ENCODE measurements around the gene DHRS2. TPM values are rescaled to one million over a fixed set of nuclear protein-coding genes. Genes with fewer than 3 reads are reported as not detected.
A peak's percentile ranks its signal among the peaks of the same experiment; 100 is the strongest.

The DHRS2 gene
- polyA plus RNA-seq, 1 donor from 2014 or later, result 1.3 TPM

DNA sequence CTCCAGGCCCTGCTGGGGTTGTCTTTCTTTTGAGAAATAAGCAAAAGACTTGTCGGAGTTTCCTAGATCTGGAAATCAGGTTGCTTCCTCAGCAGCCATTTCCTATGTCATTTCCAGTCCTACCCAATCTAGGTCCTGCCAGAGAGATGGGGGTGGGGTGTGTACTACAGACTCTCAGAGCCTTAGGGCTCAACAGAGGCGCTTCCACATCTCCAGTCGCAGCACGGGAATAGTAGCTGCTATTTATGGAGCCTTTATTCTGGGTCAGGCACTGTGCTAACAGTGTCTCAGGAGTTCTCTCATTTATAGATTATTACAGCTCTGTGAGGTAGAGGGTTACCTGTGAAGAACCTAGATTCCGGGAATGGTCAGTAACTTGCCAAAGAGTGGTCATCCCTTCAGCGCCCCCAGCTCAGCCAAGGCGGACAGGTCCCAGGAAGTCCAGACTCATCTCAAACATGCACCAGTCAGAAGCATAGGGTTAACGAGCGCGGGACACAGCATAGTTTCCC is 21.9 kb downstream of the DHRS2 start:
- Histone ChIP-seq H3K9me2 (ENCODE audit: insufficient read depth, low read length) (no peaks in the 10 kb centered on the region), H3K4me2 (ENCODE audit: low read length) (no peak overlapping the region), H3K27ac (ENCODE audit: low read length) (no peak overlapping the region), H3K36me3 (ENCODE audit: insufficient read depth, low read length) (no peaks in the 10 kb centered on the region), H3K9ac (ENCODE audit: low read length) (no peak overlapping the region), H3K79me2 (replicated peaks; ENCODE audit: insufficient read depth, low read length) (no peaks in the 10 kb centered on the region), H3K27me3 (ENCODE audit: insufficient read depth, low read depth, low read length) (no peaks in the 10 kb centered on the region), H3K9me3 (ENCODE audit: low read length) (no peaks in the 10 kb centered on the region), H4K20me1 (ENCODE audit: insufficient read depth) (no peaks in the 10 kb centered on the region), H2AFZ (ENCODE audit: low read depth, low read length) (no peak overlapping the region), H3F3A (ENCODE audit: insufficient read depth, low read length, poor library complexity, severe bottlenecking) (no peaks in the 10 kb centered on the region), H3K4me3 (ENCODE audit: low read length) (no peak overlapping the region)
- no peak for TF ChIP-seq MXI1 (conservative IDR thresholded peaks at IDR 0.05; ENCODE audit: poor library complexity, severe bottlenecking)

DNA sequence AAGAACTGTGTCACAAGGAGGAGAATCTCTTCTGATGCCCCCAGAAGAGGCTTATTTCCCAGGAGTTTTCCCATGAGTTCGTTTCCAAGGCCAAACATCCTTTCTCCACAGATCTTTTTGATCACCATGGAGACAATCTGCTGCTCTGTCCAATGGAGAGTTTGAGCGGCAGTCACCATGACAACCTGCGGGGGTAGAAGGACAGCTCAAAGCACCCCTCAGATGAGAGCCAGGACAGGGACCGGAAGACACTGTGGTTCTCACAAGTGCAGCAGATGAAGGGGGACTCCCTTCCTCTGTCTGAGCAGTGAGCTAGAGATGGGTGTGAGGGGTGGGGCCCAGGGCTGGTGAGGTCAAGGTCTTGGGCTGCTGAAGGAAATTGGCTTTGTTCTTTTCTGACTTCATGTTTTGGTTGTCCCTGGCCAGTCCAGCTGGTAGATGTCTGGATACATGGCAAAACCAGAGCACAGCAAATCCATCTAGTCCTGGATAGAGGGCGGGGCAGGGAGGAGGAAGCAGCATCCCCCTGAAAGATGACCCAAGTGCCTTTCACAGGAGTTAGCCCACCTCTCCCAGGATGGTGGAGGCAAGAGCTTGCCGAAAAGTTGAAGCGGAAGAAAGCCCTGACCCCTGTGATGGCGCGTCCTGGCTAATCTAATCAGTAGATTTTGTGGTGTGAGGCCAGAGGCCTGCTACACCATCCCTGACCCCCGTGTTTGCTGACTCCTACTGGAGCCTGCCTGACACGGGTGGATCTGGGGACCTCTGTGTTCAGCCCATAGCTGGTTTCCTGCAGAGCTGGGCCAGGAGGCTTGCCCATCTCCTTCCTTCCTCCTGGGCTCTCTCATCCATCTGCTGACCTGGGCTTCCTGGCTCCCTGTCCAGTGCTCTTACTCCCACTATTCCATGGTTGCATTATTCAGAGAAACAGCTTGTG is 24.4 kb downstream of the DHRS2 start:
- Histone ChIP-seq H3K9me3 (ENCODE audit: low read length) (no peaks in the 10 kb centered on the region), H3K4me2 (ENCODE audit: low read length) (peak overlapping the region; percentile 22), H3F3A (ENCODE audit: insufficient read depth, low read length, poor library complexity, severe bottlenecking) (no peaks in the 10 kb centered on the region), H3K4me3 (ENCODE audit: low read length) (peak overlapping the region; percentile 30), H2AFZ (ENCODE audit: low read depth, low read length) (no peak overlapping the region), H3K27me3 (ENCODE audit: insufficient read depth, low read depth, low read length) (no peaks in the 10 kb centered on the region), H3K27ac (ENCODE audit: low read length) (peak overlapping the region; percentile 45), H3K36me3 (ENCODE audit: insufficient read depth, low read length) (no peaks in the 10 kb centered on the region), H4K20me1 (ENCODE audit: insufficient read depth) (no peaks in the 10 kb centered on the region), H3K79me2 (replicated peaks; ENCODE audit: insufficient read depth, low read length) (no peaks in the 10 kb centered on the region), H3K9me2 (ENCODE audit: insufficient read depth, low read length) (no peaks in the 10 kb centered on the region), H3K9ac (ENCODE audit: low read length) (no peak overlapping the region)
- no peak for TF ChIP-seq POLR2AphosphoS5 (IDR thresholded peaks at IDR 0.05)
- no peak for TF ChIP-seq MXI1 (conservative IDR thresholded peaks at IDR 0.05; ENCODE audit: poor library complexity, severe bottlenecking)
- no peak for TF ChIP-seq RAD21 (conservative IDR thresholded peaks at IDR 0.05)
- TF ChIP-seq, protein P1, sequence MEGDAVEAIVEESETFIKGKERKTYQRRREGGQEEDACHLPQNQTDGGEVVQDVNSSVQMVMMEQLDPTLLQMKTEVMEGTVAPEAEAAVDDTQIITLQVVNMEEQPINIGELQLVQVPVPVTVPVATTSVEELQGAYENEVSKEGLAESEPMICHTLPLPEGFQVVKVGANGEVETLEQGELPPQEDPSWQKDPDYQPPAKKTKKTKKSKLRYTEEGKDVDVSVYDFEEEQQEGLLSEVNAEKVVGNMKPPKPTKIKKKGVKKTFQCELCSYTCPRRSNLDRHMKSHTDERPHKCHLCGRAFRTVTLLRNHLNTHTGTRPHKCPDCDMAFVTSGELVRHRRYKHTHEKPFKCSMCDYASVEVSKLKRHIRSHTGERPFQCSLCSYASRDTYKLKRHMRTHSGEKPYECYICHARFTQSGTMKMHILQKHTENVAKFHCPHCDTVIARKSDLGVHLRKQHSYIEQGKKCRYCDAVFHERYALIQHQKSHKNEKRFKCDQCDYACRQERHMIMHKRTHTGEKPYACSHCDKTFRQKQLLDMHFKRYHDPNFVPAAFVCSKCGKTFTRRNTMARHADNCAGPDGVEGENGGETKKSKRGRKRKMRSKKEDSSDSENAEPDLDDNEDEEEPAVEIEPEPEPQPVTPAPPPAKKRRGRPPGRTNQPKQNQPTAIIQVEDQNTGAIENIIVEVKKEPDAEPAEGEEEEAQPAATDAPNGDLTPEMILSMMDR (IDR thresholded peaks at IDR 0.05; ENCODE audit: poor library complexity, severe bottlenecking), result no peak
- TF ChIP-seq EP300 (conservative IDR thresholded peaks at IDR 0.05; ENCODE audit: poor library complexity, severe bottlenecking), result no peak
- TF ChIP-seq TAF1 (IDR thresholded peaks at IDR 0.05; ENCODE audit: low read depth), result no peak
- TF ChIP-seq SMC3 (conservative IDR thresholded peaks at IDR 0.05; ENCODE audit: poor library complexity), result no peak
- TF ChIP-seq EZH2 (IDR thresholded peaks at IDR 0.05; ENCODE audit: borderline replicate concordance, insufficient read depth, low read length, poor library complexity, severe bottlenecking), result no peak
- TF ChIP-seq, protein P2, sequence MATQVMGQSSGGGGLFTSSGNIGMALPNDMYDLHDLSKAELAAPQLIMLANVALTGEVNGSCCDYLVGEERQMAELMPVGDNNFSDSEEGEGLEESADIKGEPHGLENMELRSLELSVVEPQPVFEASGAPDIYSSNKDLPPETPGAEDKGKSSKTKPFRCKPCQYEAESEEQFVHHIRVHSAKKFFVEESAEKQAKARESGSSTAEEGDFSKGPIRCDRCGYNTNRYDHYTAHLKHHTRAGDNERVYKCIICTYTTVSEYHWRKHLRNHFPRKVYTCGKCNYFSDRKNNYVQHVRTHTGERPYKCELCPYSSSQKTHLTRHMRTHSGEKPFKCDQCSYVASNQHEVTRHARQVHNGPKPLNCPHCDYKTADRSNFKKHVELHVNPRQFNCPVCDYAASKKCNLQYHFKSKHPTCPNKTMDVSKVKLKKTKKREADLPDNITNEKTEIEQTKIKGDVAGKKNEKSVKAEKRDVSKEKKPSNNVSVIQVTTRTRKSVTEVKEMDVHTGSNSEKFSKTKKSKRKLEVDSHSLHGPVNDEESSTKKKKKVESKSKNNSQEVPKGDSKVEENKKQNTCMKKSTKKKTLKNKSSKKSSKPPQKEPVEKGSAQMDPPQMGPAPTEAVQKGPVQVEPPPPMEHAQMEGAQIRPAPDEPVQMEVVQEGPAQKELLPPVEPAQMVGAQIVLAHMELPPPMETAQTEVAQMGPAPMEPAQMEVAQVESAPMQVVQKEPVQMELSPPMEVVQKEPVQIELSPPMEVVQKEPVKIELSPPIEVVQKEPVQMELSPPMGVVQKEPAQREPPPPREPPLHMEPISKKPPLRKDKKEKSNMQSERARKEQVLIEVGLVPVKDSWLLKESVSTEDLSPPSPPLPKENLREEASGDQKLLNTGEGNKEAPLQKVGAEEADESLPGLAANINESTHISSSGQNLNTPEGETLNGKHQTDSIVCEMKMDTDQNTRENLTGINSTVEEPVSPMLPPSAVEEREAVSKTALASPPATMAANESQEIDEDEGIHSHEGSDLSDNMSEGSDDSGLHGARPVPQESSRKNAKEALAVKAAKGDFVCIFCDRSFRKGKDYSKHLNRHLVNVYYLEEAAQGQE (IDR thresholded peaks at IDR 0.05; ENCODE audit: borderline replicate concordance), result no peak
